ENCODE measurements around the gene KCNAB1.
"Not testable (repeated sequence)": the region's sequence is repeated elsewhere in the genome, so short reads cannot be mapped to it uniquely, and the experiment has no call there.

KCNAB1 gene

DNA sequence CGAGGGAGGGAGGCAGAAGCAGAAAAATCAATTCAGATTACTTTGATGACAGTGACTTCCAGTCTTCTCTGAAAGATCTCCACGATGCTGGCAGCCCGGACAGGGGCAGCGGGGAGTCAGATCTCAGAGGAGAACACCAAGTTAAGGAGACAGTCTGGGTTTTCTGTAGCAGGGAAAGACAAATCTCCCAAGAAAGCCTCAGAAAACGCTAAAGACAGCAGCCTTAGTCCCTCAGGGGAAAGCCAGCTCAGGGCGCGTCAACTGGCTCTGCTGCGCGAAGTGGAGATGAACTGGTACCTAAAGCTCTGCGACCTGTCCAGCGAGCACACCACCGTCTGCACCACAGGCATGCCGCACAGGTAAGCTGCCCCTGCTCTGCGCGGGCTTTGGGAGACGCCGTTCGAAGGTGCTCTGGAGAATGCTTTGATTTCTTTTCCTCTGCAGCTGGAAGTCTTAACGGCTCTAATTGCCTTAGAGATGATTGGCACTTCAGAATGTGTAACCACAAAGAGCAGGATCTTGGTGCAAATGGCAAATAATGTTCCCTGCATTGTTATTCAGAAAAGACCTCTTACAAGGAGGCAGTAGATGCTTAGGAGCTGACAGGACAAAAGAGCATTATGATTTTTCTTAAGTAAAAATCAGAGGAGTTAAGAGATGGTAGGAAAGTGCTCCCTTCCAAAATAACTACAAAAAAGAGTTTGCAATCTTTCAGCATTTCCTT is at the start of gene KCNAB1:
KCNAB1 (plus strand) TSS at position 51 of the 724 bp plus-strand sequence.
- in situ Hi-C loops (cut with MboI; ENCODE audit: low sequenced_read_pairs), result no loop called here

DNA sequence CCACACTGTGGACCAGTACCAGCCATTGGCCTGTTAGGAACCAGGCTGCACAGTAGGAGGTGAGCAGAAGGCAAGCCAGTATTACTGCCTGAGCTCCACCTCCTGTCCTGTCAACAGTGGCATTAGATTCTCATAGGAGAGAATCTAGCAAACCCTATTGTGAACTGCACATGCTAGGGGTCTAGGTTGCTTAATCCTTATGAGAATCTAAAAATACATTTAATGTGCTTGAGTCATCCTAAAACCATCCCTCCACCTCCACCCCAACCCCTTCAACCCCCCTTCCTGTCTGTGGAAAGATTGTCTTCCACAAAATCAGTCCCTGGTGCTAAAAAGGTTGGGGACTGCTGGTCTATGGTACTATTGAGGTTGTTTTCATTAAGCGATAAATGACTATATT is 49.3 kb upstream of the KCNAB1 start:
- in situ Hi-C loops (cut with MboI; ENCODE audit: low sequenced_read_pairs), result no loop called here

DNA sequence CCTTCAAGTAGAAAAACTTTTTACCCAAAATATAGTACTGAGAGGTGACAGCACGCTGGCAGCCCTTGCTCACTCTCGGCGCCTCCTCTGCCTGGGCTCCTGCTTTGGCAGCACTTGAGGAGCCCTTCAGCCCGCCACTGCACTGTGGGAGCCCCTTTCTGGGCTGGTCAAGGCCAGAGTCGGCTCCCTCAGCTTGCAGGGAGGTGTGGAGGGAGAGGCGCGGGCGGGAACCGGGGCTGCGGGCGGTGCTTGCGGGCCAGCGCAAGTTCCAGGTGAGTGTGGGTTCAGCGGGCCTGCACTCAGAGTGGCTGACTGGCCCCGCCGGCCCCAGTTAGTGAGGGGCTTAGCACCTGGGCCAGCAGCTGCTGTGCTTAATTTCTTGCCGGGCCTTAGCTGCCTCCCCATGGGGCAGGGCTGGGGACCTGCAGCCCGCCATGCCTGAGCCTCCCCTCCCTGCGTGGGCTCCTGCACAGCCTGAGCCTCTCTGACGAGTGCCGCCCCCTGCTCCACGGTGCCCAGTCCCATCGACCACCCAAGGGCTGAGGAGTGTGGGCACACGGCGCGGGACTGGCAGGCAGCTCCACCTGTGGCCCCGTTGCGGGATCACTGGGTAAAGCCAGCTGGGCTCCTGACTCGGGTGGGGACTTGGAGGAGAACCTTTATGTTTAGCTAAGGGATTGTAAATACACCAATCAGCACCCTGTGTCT is 47.3 kb upstream of the KCNAB1 start:
- in situ Hi-C loops (cut with MboI; ENCODE audit: low sequenced_read_pairs), result not testable (repeated sequence)

DNA sequence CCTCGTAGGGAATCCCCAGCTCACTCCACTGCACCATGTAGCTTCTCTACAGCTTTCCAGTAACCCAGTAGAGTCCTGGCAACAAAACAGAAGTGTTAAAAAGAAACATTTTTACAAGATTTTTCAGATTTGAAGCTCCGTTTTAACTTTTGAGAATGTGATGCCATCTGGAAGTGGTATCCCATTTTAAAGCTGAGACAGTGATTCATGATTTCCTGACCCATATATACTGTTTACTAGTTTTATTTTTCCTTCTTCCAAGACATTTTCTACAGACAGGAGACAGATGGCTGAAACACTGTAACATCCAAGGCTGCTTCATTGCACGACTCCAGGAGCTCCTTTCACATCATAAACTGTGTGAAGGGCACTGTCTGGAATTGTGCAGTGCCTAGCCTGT is 30.3 kb upstream of the KCNAB1 start:
- in situ Hi-C loops (cut with MboI; ENCODE audit: low sequenced_read_pairs), result no loop called here

DNA sequence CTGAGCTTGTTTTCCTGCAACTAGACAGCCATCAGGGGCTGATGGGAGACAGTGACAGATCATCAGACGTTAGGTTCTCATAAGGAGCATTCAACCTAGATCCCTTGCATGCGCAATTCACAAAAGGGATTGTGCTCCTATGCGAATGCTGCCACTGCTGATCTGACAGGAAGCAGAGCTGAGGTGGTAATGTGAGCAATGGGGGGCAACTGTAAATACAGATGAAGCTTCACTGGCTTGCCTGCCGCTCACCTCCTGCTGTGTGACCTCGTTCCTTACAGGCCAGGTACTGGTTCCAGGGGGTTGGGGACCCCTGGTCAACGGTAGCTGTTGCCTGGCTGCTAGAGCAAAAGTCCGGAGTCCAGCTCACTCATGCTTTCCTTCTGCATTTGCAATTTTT is 26.4 kb upstream of the KCNAB1 start:
- in situ Hi-C loops (cut with MboI; ENCODE audit: low sequenced_read_pairs), result no loop called here

DNA sequence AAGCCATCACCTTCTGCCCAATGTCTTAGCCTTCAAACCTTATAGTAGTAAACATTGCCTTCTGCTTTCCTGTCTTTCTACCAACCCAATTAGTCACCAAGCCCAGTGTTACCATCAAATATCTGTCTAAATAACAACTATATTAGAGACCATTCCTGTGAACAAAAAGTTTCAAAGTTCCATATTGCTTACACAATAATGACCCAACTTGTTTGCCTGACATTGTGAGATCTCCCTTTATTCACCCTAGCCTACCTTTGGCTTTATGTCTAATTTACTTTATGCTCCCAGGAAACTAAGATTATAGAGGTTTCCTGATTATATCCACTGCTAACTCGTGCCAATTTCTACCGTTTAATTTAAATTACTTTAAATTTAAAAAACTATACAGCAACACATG is 26.0 kb upstream of the KCNAB1 start:
- in situ Hi-C loops (cut with MboI; ENCODE audit: low sequenced_read_pairs), result no loop called here

DNA sequence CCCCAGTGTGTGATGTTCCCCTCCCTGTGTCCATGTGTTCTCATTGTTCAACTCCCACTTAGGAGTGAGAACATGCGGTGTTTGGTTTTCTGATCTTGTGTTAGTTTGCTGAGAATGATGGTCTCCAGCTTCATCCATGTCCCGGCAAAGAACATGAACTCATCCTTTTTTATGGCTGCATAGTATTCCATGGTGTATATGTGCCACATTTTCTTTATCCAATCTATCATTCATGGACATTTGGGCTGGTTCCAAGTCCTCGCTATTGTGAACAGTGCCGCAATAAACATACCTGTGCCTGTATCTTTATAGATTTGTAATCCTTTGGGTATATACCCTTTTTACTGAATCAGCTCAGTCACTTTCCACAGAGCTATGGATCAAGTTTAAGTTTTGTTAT is 24.7 kb upstream of the KCNAB1 start:
- in situ Hi-C loops (cut with MboI; ENCODE audit: low sequenced_read_pairs), result not testable (repeated sequence)

DNA sequence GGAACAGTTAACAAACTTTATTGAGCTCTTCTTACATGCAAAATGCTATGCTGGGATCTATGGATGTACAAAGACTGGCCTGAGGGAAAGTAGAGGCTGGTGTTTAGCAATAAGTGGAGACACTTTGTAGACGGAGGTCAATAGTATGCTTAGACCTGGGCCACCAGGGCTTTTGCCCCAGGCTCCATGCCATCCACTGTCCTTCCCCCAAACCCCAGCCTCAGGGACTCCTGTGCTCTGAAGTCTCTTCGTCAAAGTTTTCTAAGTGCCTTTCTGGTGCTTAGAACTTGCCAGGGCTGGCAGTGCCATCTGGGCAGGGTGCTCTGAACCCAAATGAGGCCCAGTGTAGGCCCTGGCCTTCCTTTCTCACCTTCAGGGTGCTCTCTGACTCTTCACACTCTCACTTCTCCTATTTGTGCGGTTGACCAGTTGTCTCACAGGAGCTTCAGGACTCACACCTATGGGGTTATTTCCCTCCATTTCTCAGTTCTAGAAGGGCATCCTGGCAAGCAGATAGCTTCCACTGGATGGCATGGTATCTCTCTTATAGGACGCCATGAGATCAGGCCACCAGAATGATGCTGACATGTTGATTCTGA is 21.8 kb upstream of the KCNAB1 start:
- in situ Hi-C loops (cut with MboI; ENCODE audit: low sequenced_read_pairs), result no loop called here

DNA sequence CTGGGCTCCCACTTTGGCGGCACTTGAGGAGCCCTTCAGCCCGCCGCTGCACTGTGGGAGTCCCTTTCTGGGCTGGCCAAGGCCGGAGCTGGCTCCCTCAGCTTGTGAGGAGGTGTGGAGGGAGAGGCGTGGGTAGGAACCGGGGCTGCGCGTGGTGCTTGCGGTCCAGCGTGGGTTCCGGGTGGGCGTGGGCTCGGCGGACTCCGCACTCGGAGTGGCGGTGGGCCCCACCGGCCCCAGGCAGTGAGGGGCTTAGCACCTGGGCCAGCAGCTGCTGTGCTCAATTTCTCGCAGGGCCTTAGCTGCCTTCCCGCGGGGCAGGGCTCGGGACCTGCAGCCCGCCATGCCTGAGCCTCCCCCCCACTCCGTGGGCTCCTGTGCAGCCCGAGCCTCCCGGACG is 21.0 kb upstream of the KCNAB1 start:
- in situ Hi-C loops (cut with MboI; ENCODE audit: low sequenced_read_pairs), result not testable (repeated sequence)

DNA sequence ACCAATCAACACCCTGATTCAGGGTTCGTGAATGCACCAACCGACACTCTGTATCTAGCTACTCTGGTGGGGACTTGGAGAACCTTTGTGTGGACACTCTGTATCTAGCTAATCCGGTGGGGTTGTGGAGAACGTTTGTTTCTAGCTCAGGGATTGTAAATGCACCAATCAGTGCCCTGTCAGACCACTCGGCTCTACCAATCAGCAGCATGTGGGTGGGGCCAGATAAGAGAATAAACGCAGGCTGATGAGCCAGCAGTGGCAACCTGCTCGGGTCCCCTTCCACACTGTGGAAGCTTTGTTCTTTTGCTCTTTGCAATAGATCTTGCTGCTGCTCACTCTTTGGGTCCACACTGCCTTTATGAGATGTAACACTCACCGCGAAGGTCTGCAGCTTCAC is 20.4 kb upstream of the KCNAB1 start:
- in situ Hi-C loops (cut with MboI; ENCODE audit: low sequenced_read_pairs), result not testable (repeated sequence)

DNA sequence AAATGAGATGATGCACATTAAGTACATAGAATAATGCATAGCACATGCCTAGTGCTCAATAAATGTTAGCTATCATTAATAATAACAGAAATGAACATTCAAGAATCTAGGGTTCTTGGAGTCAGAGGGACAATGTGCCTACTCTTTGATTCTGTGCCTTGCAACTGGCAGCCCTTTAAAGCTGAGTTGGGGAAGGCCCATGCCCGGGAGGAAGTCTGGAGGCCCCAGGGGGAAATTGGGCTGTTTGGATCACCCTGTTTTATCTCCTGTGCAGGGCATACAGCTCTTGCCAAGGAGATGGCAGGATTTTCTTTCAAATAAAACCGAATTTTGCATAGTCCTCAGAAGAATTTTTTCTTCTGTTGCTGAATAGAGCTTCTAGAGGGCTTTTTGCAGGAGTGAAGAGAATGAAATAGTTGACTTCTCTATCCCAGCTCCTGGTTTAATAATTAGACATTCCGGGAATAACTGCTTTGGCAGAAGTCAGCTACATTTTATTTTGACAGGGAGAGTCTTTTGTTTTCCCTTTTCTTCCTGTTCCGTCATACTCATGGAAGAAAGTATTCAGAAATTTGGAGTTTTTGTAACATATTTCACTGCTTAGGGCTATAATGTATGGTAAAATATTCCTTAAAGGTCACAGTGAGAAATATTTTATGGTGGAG is 18.0 kb upstream of the KCNAB1 start:
- in situ Hi-C loops (cut with MboI; ENCODE audit: low sequenced_read_pairs), result no loop called here

DNA sequence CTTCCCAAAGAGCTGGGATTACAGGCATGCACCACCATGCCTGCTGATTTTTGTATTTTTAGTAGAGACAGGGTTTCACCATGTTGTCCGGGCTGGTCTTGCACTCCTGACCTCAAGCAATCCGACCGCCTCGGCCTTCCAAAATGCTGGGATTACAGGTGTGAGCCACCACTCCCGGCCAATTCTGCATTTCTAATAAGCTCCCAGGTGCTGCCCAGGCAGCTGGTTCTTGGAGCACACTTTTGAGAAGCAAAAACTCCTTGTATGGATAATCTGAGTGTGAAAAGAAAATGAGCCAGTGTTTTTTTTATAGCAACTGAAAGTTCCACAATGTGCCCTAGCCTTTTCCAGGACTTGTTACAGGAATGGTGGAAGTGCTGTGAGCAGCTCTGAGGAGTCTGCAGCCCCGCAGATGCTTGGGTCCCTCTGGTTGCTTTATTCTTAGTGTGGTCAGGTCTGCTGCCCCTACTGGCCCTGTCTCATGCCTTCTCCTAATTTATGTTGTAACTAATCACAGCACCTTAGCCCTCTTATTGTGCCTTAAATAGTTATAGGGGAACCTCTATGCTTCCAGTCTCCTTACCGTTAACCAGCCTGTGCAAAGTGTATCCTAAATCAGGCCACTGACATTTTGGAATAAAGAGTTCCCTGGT is 13.5 kb upstream of the KCNAB1 start:
- in situ Hi-C loops (cut with MboI; ENCODE audit: low sequenced_read_pairs), result no loop called here

DNA sequence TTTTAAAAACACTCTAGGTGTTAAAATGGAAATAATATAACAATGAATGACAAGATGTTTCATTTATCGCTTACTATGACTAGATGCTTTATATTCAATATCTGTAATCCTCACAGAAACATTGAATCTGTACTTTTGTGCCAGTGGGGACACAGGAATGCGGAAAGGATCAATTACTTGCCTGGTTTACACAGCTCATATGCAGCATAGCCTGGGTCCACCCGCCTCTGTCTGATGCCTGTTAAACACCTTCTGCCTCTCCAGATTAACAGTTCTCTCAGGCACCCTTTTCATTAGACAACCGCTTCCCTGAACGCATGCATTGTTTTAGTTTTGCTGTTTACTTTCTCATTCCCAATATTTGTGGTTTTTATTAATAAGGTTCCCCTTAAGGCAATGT is 12.9 kb upstream of the KCNAB1 start:
- in situ Hi-C loops (cut with MboI; ENCODE audit: low sequenced_read_pairs), result no loop called here

DNA sequence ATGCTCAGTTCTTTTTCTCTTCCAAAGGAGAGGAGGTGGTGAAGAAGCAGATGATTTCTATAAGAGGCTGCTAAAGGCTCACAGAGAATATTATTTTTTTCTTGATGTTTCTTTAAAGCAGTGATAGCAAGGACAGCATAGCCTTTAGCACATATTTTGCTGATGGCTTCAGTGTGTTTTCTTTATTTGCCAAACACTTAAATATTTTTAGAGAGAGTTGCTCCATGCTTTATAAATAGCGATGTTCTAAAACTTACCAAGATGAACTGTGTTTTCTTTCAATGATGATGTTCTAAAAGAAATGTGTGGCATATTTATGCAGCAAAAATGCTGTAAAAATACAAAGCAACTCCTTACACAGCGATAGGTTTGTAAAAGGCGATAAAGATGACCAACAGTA is 11.8 kb upstream of the KCNAB1 start:
- in situ Hi-C loops (cut with MboI; ENCODE audit: low sequenced_read_pairs), result no loop called here

DNA sequence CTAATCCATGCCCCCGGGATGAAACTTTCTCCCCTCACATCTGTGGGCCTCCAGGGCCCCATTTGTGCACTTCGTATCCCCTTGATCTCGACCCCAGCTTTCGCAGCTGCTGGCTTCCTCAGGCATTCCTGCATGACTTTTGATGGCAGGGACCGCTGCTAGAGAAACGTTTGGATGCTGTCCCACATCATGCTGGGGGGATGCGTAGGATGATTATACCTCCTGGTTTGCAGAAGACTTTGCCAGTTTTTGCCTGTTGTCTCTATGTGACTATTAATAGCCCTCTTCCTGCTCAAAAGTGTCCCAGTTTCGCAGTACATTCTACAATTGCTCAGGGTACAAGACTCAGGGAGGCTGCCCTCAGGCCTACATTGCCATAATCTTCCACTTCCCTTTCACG is 10.4 kb upstream of the KCNAB1 start:
- in situ Hi-C loops (cut with MboI; ENCODE audit: low sequenced_read_pairs), result no loop called here

DNA sequence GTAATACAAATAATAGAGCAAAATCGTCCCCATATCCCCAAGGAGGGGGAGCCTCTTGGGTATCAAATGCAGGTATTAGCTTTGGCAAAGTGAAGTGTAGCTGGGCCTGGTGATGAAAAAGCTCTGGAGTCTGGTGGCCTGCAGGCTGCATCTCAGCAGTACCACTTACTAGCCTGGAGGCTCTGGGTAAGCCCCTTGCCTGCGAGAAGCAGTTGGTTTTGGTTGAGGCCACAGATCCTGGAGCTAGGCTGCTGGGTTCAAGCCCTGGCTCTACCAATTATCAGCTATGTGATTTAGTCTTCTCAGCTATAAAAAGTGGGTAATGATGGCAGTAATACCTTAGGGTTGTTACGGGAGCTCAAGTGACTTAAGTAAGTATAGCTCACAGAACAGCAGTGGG is 6.1 kb downstream of the KCNAB1 start:
- in situ Hi-C loops (cut with MboI; ENCODE audit: low sequenced_read_pairs), result no loop called here

DNA sequence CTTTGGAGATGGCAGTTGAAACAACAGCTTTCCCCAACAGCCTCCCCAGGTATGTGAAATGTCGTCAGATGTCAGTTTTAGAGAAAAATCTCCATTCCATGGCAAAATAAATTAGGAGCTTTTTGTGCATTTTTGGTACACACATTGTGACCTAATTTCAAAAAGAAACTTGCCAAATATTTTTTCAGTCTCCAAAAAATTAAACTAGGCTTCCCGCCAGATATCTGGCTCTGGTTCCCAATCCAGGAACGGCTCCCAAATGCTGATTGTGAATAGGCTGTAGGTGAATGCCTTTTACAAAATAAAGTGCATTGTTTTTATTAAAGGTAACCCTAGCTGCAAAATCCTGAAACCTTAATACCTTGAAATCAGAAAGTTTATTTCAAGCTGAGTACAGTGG is 10.9 kb downstream of the KCNAB1 start:
- in situ Hi-C loops (cut with MboI; ENCODE audit: low sequenced_read_pairs), result no loop called here

DNA sequence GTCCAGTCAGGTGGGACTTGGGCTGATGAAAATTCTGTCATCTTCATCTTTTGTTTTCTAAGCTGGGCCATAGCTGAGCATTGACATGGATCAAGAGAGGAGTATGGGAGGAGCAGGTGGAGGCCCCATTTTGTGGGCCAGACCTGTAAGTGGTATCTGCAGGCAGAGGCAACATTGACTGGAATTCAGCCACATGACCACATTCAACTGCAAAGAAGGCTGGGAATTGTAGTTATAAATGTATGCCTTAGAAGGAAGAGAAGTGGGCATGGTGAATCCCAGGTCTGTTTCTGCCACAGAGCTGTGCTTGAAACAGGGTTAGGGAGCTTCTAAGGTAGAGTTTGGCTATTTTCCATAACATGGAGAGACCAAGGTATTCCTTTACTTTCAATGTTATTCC is 11.4 kb downstream of the KCNAB1 start:
- in situ Hi-C loops (cut with MboI; ENCODE audit: low sequenced_read_pairs), result no loop called here

DNA sequence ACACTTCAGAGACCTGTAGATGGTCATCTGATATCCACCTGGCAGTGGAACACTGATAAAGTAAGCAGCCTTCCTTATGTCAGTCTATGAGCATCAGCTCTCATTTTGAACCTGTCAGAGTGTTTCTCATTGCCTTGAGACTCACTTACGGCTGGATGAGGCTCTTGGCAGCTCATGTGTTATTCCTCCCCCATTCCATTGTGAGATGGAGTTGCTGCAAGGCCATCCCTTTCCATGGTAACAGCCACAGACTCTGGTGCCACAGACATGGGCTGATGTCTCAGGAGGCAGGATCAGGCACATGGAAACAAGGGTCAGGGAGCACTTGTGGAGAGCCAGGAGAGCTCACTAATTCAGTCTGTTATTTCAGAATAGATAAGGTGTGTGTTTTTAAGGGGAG is 11.9 kb downstream of the KCNAB1 start:
- in situ Hi-C loops (cut with MboI; ENCODE audit: low sequenced_read_pairs), result no loop called here

DNA sequence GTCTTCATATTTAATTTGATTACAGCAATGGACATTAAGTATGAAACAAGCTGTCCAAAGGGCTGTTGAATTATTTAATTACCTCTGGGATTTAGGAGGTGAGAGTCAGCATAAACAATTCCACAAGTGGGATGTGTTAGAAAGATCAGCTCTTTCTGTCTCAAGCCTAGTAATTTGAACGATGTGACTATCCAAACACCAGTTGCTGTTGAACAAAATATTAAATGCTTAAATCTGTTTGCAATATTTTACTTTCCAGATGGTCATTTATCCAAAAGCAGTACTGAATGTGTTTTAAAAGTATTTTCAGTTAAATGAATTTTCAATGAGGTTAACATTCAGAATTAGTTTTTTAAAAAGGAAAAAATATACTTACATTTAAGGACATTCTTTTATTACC is 12.7 kb downstream of the KCNAB1 start:
- in situ Hi-C loops (cut with MboI; ENCODE audit: low sequenced_read_pairs), result no loop called here

DNA sequence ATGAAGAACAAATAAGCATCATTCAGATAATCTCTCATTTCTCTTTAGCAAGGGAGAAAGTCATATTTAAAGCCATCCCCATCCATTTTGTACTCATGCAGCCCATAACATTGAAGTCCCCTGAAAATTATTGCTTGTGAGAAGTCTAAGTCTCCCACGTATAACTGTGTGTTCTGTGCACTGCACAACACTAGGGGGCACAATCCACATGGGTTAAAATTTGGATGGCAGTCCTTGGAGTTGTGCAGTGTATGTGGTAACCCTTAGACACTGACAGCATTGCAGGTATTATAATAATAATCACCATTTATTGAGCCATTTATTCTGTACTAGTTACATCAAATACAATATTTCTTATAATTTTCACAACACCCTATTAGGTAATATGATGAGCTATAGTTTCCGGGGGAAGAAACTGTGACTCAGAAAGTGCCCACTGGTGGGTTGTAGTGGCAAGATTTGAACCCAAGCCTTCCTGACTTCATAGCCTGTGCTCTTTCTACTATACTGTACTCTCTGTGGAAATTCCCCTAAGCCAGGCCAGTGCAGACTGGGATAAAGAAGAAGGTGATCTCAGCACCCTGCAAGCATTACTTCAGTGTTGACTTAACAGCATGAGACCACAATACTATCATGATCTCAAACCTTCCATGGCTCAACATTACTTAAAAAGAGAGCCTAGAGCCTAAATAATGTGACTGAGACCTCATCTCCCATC is 15.7 kb downstream of the KCNAB1 start:
- in situ Hi-C loops (cut with MboI; ENCODE audit: low sequenced_read_pairs), result no loop called here

Data from HL-60/S4 treated with retinoic acid at 250 ng/mL for 4 days and 3 days (cell line).